Activated T-helper 17 cell treated with anti-CD3 and anti-CD28 coated beads, Interleukin-2, amount 50 U/mL, for 72 hours (primary cell): ENCODE measurements around the gene DDX5. TPM values are rescaled to one million over a fixed set of nuclear protein-coding genes. Genes with fewer than 3 reads are reported as not detected.
"Not testable (repeated sequence)": the region's sequence is repeated elsewhere in the genome, so short reads cannot be mapped to it uniquely, and the experiment has no call there.

Experiments used
- ATAC-seq: fragments of 150-1000 bp; cut with Tn5 transposase; replicated peaks from 2 replicates; pipeline ENCODE4 v1.10.0; 2021; ENCODE audit warnings: mild to moderate bottlenecking, moderate library complexity
- H3K27ac Mint-ChIP-seq: one replicate; pipeline ENCODE4 v1.8.0; 2022; ENCODE audit warnings: mixed read lengths
- H3K27me3 Mint-ChIP-seq: one replicate; pipeline ENCODE4 v1.8.0; 2022; ENCODE audit warnings: mixed read lengths
- H3K36me3 Mint-ChIP-seq: one replicate; pipeline ENCODE4 v1.8.0; 2022; ENCODE audit warnings: low read depth, mild to moderate bottlenecking, mixed read lengths
- H3K4me1 Mint-ChIP-seq: one replicate; pipeline ENCODE4 v1.8.0; 2022; ENCODE audit warnings: mixed read lengths
- H3K4me3 Mint-ChIP-seq: one replicate; pipeline ENCODE4 v1.8.0; 2022; ENCODE audit warnings: mild to moderate bottlenecking, mixed read lengths
- H3K9me3 Mint-ChIP-seq: one replicate; pipeline ENCODE4 v1.8.0; 2022; ENCODE audit warnings: mixed read lengths
- total RNA-seq, 2 donors: library from RNA; stranded (reverse); gene quantifications; one replicate each; pipeline ENCODE4 v1.2.3, GENCODE V29; 2022

The DDX5 gene
- total RNA-seq, 2 donors from 2014 or later, result 485 to 742 TPM

GRCh38 chr17:64494121-64494520 lies 12.0 kb downstream of the DDX5 start:
- Mint-ChIP-seq H3K4me3 (peak overlapping the region; percentile 98), H3K27ac (no peak overlapping the region), H3K9me3 (no peaks in the 10 kb centered on the region), H3K4me1 (peaks cover 18% of the 10 kb centered on the region), H3K27me3 (no peaks in the 10 kb centered on the region), H3K36me3 (peaks cover 88% of the 10 kb centered on the region)
- ATAC-seq, result no peak

- no peak for ATAC-seq
- peak overlapping the region; percentile 22 for H3K4me3 Mint-ChIP-seq
- no peaks in the 10 kb centered on the region for H3K27me3 Mint-ChIP-seq
- no peaks in the 10 kb centered on the region for H3K9me3 Mint-ChIP-seq
- no peak overlapping the region for H3K27ac Mint-ChIP-seq
- peaks cover 88% of the 10 kb centered on the region for H3K36me3 Mint-ChIP-seq
- peaks cover 11% of the 10 kb centered on the region for H3K4me1 Mint-ChIP-seq
Measured at GRCh38 chr17:64492481-64493109, 13.5 kb downstream of the DDX5 start.

DNA sequence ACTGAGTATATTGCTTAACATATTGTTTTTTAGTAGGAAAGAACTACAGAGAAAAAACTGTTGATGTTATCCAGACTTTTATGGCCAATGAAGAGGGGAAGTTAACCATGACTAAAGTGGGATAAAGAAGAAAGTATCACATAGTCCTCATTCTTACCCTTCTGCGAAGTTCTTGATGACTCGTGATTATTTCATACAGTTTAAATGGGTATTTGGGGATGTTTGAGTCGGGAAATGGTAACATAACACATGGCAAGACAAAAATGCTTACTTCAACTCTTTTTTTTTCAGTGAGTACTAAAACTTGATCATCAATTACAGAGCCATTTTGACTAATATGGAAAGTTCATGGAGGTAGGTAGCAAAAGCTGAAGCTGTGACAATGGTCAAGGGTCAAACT lies 14.1 kb downstream of the DDX5 start:
- Mint-ChIP-seq H3K4me1 (peaks cover 11% of the 10 kb centered on the region), H3K36me3 (peaks cover 88% of the 10 kb centered on the region), H3K9me3 (no peaks in the 10 kb centered on the region), H3K27me3 (no peaks in the 10 kb centered on the region), H3K4me3 (peak overlapping the region; percentile 19), H3K27ac (no peak overlapping the region)
- peak; percentile 44 for ATAC-seq

- Mint-ChIP-seq H3K36me3 (peaks cover 88% of the 10 kb centered on the region), H3K9me3 (no peaks in the 10 kb centered on the region), H3K27ac (no peak overlapping the region), H3K4me1 (peaks cover 11% of the 10 kb centered on the region), H3K27me3 (no peaks in the 10 kb centered on the region), H3K4me3 (no peak overlapping the region)
- peak; percentile 73 for ATAC-seq
Measured at GRCh38 chr17:64491034-64491860, 14.8 kb downstream of the DDX5 start.

DNA sequence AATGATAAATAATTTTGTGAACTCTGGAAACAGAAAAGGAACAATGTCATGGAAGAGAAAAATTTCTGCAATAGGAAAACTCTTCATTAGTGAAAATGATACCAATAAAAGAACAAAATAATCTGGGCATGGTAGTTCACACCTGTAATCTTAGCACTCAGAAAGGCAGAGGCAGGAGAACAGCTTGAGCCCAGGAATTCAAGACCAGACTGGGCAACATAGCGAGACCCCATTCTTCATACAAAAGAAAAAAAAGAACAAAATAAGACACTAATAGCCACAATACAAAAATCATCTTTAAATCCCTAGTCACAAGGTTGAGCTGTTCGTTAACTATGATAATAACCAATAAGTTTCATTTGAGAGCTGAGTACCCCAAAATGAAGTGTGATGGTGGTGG lies 17.8 kb downstream of the DDX5 start:
- Mint-ChIP-seq H3K9me3 (no peaks in the 10 kb centered on the region), H3K4me3 (no peak overlapping the region), H3K36me3 (peaks cover 97% of the 10 kb centered on the region), H3K27me3 (no peaks in the 10 kb centered on the region), H3K4me1 (peaks cover 7% of the 10 kb centered on the region), H3K27ac (no peak overlapping the region)
- no peak for ATAC-seq

DNA sequence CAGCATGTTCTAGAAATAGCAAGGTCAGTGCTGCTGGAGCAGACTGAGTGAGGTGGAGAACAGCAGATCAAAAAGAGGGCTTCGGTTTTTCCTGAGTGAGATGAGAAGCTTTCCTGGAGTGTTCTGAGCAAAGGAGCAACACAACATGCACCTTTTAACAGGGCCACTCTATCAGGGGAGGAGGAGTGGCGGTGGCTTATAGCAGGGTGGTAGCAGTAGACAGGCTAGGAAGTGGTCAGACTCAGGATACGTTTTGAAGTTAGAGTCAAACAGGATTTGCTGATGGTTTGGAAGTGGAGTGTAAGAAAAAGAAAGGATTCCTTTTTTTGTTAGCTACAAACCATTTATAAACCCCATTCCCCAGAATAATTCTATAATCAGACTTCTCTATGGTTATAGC lies 21.7 kb downstream of the DDX5 start:
- no peak overlapping the region for H3K4me3 Mint-ChIP-seq
- ATAC-seq, result no peak
- H3K4me1 Mint-ChIP-seq, result peaks cover 7% of the 10 kb centered on the region
- H3K27me3 Mint-ChIP-seq, result no peaks in the 10 kb centered on the region
- H3K27ac Mint-ChIP-seq, result peak overlapping the region; percentile 71
- peaks cover 96% of the 10 kb centered on the region for H3K36me3 Mint-ChIP-seq
- H3K9me3 Mint-ChIP-seq, result no peaks in the 10 kb centered on the region

DNA sequence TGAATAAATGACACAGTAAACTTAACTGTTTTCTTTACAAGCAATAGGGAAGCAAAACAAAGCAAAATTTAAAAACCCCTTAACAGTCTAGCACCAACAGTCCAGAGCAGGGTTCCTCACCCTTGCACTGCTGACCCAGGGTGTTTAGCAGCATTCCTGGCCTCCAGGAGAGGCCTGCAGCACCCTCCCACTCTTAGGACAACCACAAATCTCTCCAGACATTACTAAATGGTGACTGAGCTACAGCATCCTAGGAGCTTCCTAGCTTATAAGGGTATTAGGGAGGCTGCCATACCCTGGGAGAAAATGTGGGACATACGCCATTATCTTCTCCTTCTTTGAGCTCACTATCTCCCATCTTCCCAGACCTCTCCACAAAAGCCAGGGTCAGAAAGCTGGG lies 25.1 kb downstream of the DDX5 start:
- no peak for ATAC-seq
- no peak overlapping the region for H3K4me3 Mint-ChIP-seq
- no peaks in the 10 kb centered on the region for H3K9me3 Mint-ChIP-seq
- H3K4me1 Mint-ChIP-seq, result peaks cover 7% of the 10 kb centered on the region
- peaks cover 86% of the 10 kb centered on the region for H3K36me3 Mint-ChIP-seq
- no peaks in the 10 kb centered on the region for H3K27me3 Mint-ChIP-seq
- H3K27ac Mint-ChIP-seq, result peak overlapping the region; percentile 32

DNA sequence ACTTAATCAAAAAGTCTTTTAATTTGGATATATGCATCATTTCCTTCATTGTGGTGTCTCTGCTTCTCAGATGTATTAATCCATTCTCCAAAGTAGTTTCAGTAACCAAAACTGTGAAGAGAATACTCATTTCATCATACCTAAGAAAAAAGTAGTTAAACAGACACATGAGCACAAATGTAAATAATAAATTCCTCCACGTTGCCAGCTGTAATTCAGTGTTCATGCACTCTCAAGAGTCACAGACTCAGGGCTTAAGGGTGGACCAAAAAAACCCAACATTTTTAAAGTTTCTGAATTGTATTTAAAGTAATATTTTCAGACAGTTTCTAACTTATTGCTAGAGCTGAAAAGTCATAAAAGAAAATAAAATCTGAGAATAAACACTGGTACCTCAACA lies 28.2 kb downstream of the DDX5 start:
- peaks cover 55% of the 10 kb centered on the region for H3K36me3 Mint-ChIP-seq
- H3K27ac Mint-ChIP-seq, result no peak overlapping the region
- ATAC-seq, result no peak
- H3K4me3 Mint-ChIP-seq, result no peak overlapping the region
- H3K9me3 Mint-ChIP-seq, result no peaks in the 10 kb centered on the region
- H3K27me3 Mint-ChIP-seq, result no peaks in the 10 kb centered on the region
- no peaks in the 10 kb centered on the region for H3K4me1 Mint-ChIP-seq

DNA sequence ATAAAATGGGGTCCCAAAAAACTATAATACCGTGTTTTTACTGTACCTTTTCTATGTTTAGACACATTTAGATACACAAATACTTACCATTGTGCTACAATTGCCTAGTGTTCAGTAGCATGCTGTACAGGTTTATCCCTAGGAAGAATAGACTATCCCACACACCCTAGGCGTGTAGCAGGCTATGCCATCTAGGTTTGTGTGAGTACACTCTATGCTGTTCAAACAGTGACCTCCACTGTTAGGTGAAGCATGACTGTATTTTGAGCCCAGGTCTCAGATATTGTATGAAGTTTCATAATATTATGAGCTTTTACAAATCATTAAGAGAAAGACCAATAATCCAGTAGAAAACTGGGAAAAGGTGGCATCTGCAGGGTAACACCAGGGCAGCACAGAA lies 33.5 kb downstream of the DDX5 start:
- Mint-ChIP-seq H3K27me3 (no peaks in the 10 kb centered on the region), H3K4me3 (no peak overlapping the region), H3K9me3 (no peaks in the 10 kb centered on the region), H3K27ac (no peak overlapping the region), H3K4me1 (no peaks in the 10 kb centered on the region), H3K36me3 (peaks cover 6% of the 10 kb centered on the region)
- ATAC-seq, result no peak

DNA sequence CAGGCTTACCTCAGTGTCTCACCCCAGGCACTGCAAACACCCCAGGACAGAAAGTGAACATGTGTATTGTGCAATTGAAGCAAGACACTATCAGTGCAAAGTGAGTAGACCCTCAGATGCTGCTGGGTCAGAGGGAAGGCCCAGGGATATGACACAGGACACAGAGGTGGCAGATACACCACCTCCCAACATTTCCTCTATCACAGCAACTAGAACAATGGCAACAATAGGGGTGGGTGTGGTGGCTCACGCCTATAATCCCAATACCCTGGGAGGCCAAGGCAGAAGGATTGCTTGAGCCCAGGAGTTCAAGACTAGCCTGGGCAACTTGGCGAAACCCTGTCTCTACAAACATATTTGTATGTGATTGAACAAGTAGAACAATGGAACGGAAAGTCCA lies 34.6 kb downstream of the DDX5 start:
- no peak for ATAC-seq
- Mint-ChIP-seq H3K4me1 (no peaks in the 10 kb centered on the region), H3K27me3 (no peaks in the 10 kb centered on the region), H3K36me3 (no peaks in the 10 kb centered on the region), H3K27ac (no peak overlapping the region), H3K4me3 (no peak overlapping the region), H3K9me3 (no peaks in the 10 kb centered on the region)

DNA sequence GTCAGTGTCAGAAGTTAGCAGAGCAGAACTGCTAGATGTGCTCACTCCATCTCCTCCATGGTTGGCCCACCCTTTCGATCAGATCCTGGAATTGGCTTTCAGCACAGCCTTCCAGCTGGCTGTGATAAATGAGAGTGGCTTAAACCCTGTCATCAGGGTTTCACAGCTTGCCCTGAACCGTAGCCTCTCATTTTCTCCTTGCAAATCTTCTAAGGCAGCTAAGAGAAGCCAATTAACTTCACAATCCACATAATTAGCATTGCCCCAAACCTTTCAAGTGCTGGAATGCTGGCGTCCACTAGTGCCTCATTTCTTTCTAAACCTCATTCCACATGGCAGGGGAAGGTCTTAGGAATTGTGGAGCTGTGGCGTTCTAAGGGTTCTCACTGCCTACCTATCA lies 35.5 kb downstream of the DDX5 start:
- H3K27me3 Mint-ChIP-seq, result no peaks in the 10 kb centered on the region
- H3K4me3 Mint-ChIP-seq, result no peak overlapping the region
- H3K27ac Mint-ChIP-seq, result no peak overlapping the region
- no peak for ATAC-seq
- no peaks in the 10 kb centered on the region for H3K4me1 Mint-ChIP-seq
- H3K36me3 Mint-ChIP-seq, result no peaks in the 10 kb centered on the region
- H3K9me3 Mint-ChIP-seq, result no peaks in the 10 kb centered on the region

- not testable (repeated sequence) for H3K27me3 Mint-ChIP-seq, H3K36me3 Mint-ChIP-seq, H3K27ac Mint-ChIP-seq, H3K4me3 Mint-ChIP-seq, ATAC-seq, H3K4me1 Mint-ChIP-seq, H3K9me3 Mint-ChIP-seq
Measured at GRCh38 chr17:64466834-64467233, 39.3 kb downstream of the DDX5 start.

DNA sequence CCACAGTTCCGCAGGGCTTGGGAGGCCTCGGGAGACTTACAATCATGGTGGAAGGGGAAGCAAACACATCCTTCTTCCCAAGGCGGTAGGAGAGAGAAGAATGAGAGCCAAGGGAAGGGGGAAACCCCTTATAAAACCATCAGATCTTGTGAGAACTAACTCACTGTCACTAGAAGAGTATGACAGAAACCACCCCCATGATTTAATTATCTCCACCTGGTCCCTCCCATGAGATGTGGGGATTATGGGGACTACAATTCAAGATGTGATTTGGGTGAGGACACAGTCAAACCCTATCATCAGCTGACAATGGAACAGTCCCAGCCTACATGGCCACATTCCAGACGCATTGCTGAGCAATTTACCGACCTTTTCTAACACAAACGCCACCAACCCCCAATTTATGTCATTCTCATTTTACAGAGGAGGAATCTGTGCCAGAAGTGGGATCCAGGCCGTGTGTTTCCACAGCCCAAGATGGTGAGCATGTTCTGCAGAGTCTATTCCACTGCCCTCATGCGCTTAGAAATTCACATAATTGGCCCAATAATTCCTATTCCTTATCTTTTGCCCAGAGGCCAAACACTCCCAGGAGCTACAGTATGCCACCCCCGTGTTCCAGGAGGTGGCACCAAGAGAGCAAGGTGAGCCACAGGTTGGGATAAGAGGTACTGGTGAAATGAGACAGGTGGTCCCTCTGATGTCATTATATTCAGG lies 39.9 kb downstream of the DDX5 start:
- no peak overlapping the region for H3K27ac Mint-ChIP-seq
- no peaks in the 10 kb centered on the region for H3K9me3 Mint-ChIP-seq
- no peaks in the 10 kb centered on the region for H3K36me3 Mint-ChIP-seq
- H3K4me1 Mint-ChIP-seq, result no peaks in the 10 kb centered on the region
- no peak for ATAC-seq
- no peaks in the 10 kb centered on the region for H3K27me3 Mint-ChIP-seq
- H3K4me3 Mint-ChIP-seq, result no peak overlapping the region

- no peaks in the 10 kb centered on the region for H3K27me3 Mint-ChIP-seq
- no peak overlapping the region for H3K27ac Mint-ChIP-seq
- H3K4me3 Mint-ChIP-seq, result no peak overlapping the region
- peaks cover 4% of the 10 kb centered on the region for H3K4me1 Mint-ChIP-seq
- H3K36me3 Mint-ChIP-seq, result no peaks in the 10 kb centered on the region
- no peak for ATAC-seq
- H3K9me3 Mint-ChIP-seq, result no peaks in the 10 kb centered on the region
Measured at GRCh38 chr17:64461788-64462187, 44.3 kb downstream of the DDX5 start.

GRCh38 chr17:64460955-64461354 lies 45.1 kb downstream of the DDX5 start:
- no peaks in the 10 kb centered on the region for H3K36me3 Mint-ChIP-seq
- no peak for ATAC-seq
- no peak overlapping the region for H3K27ac Mint-ChIP-seq
- peaks cover 10% of the 10 kb centered on the region for H3K4me1 Mint-ChIP-seq
- no peaks in the 10 kb centered on the region for H3K9me3 Mint-ChIP-seq
- H3K4me3 Mint-ChIP-seq, result no peak overlapping the region
- H3K27me3 Mint-ChIP-seq, result no peaks in the 10 kb centered on the region
